ENCODE results near the gene PPP2R5D. TPM values are rescaled to one million over a fixed set of nuclear protein-coding genes. Genes with fewer than 3 reads are reported as not detected.

Gene PPP2R5D
- total RNA-seq, 6 experiments from 2014 or later = 37.7 to 50.7 (median 43.4) TPM

- Mint-ChIP-seq H3K9me3 (no peaks in the 10 kb centered on the region), H3K4me3 (no peak overlapping the region), H3K4me1 (ENCODE audit: low read depth) (peaks cover 39% of the 10 kb centered on the region), H3K27me3 (ENCODE audit: insufficient read depth) (no peaks in the 10 kb centered on the region; the same call in none of the 2 replicates), H3K27ac (no peak overlapping the region), H3K36me3 (ENCODE audit: low read depth) (peaks cover 35% of the 10 kb centered on the region)
- DNase-seq = no peak
- TF ChIP-seq, protein P1, sequence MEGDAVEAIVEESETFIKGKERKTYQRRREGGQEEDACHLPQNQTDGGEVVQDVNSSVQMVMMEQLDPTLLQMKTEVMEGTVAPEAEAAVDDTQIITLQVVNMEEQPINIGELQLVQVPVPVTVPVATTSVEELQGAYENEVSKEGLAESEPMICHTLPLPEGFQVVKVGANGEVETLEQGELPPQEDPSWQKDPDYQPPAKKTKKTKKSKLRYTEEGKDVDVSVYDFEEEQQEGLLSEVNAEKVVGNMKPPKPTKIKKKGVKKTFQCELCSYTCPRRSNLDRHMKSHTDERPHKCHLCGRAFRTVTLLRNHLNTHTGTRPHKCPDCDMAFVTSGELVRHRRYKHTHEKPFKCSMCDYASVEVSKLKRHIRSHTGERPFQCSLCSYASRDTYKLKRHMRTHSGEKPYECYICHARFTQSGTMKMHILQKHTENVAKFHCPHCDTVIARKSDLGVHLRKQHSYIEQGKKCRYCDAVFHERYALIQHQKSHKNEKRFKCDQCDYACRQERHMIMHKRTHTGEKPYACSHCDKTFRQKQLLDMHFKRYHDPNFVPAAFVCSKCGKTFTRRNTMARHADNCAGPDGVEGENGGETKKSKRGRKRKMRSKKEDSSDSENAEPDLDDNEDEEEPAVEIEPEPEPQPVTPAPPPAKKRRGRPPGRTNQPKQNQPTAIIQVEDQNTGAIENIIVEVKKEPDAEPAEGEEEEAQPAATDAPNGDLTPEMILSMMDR (IDR thresholded peaks at IDR 0.05) = peak; percentile 34
Measured at GRCh38 chr6:43011207-43011606, 26.8 kb downstream of the PPP2R5D start.

- Mint-ChIP-seq H3K27ac (peak overlapping the region; percentile 92; the same call in 1 of the 2 replicates), H3K27me3 (ENCODE audit: insufficient read depth) (no peaks in the 10 kb centered on the region; the same call in none of the 2 replicates), H3K36me3 (ENCODE audit: low read depth) (peaks cover 39% of the 10 kb centered on the region), H3K4me1 (ENCODE audit: low read depth) (peaks cover 48% of the 10 kb centered on the region), H3K9me3 (no peaks in the 10 kb centered on the region), H3K4me3 (peak overlapping the region; percentile 95)
- TF ChIP-seq, protein P1 (IDR thresholded peaks at IDR 0.05) = no peak
- DNase-seq = no peak
Measured at GRCh38 chr6:43012364-43012763, 28.0 kb downstream of the PPP2R5D start.

- Mint-ChIP-seq H3K36me3 (ENCODE audit: low read depth) (peaks cover 46% of the 10 kb centered on the region), H3K9me3 (no peaks in the 10 kb centered on the region), H3K27me3 (ENCODE audit: insufficient read depth) (no peaks in the 10 kb centered on the region; the same call in none of the 2 replicates), H3K4me3 (peak overlapping the region; percentile 95), H3K27ac (peak overlapping the region; percentile 92), H3K4me1 (ENCODE audit: low read depth) (peaks cover 48% of the 10 kb centered on the region)
- TF ChIP-seq, protein P1 (IDR thresholded peaks at IDR 0.05) = no peak
- DNase-seq = peak; percentile 55
Measured at GRCh38 chr6:43013097-43013842, 28.9 kb downstream of the PPP2R5D start.

- DNase-seq = peak; percentile 100
- peak within 1 kb of the TSS; percentile 95 for H3K4me3 Mint-ChIP-seq
- no peaks in the 10 kb centered on the region; the same call in none of the 2 replicates for H3K27me3 Mint-ChIP-seq (ENCODE audit: insufficient read depth)
- peaks cover 46% of the 10 kb centered on the region for H3K36me3 Mint-ChIP-seq (ENCODE audit: low read depth)
- TF ChIP-seq, protein P1 (IDR thresholded peaks at IDR 0.05) = no peak
- H3K27ac Mint-ChIP-seq = peak within 1 kb of the TSS; percentile 92
- H3K4me1 Mint-ChIP-seq (ENCODE audit: low read depth) = peaks cover 48% of the 10 kb centered on the region
- H3K9me3 Mint-ChIP-seq = no peaks in the 10 kb centered on the region
Measured at GRCh38 chr6:43013843-43014433, 29.6 kb downstream of the PPP2R5D start, which contains the start of the genes KLHDC3 and MEA1. TSS of gene KLHDC3 (plus strand) at chr6:43014249. CDS start at chr6:43017193, 2,944 bp downstream. TSS of gene MEA1 (minus strand) at chr6:43013946. CDS start at chr6:43013813, 133 bp downstream.

DNA sequence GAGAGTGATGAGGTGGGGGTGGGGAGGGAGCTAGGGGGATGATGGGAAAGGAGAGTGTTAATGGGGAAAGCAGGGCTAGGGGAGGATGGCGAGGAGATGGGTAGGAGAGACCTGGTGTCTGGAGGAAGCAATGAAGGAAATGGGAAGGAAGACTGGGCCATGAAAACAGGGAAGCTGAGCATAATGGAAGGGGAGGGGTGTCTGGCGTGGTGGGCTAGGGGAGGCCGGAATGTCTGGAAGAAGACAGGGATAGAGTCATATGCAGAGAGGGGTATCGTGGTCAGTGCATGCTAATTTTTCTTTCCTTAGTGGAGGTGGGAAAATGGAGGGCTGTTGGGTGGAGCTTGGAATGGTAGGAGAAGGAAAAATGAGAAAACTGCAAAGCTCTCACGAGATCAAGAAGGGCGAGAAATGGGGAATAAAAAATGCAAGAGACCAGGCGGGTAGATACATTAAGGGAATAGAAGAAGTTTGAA lies 30.1 kb downstream of the PPP2R5D start:
- peak overlapping the region; percentile 95 for H3K4me3 Mint-ChIP-seq
- H3K27me3 Mint-ChIP-seq (ENCODE audit: insufficient read depth) = no peaks in the 10 kb centered on the region; the same call in none of the 2 replicates
- H3K9me3 Mint-ChIP-seq = no peaks in the 10 kb centered on the region
- H3K36me3 Mint-ChIP-seq (ENCODE audit: low read depth) = peaks cover 51% of the 10 kb centered on the region
- TF ChIP-seq, protein P1 (IDR thresholded peaks at IDR 0.05) = no peak
- DNase-seq = peak; percentile 47
- peak overlapping the region; percentile 87 for H3K27ac Mint-ChIP-seq
- H3K4me1 Mint-ChIP-seq (ENCODE audit: low read depth) = peaks cover 53% of the 10 kb centered on the region
